HK-2 (cell line): ENCODE measurements around the gene EBF3.

Source experiments
- DNase-seq: peaks from one replicate; pipeline ENCODE4 v3.0.0-alpha.2; 2018; ENCODE audit not compliant: unreplicated experiment

The EBF3 gene

GRCh38 chr10:129796710-129797420 lies 167.2 kb downstream of the EBF3 start:
- DNase-seq, result no peak

- no peak for DNase-seq
Observed at GRCh38 chr10:129793996-129794395, 170.1 kb downstream of the EBF3 start.

- DNase-seq, result no peak
Observed at GRCh38 chr10:129793479-129793878, 170.6 kb downstream of the EBF3 start.

- no peak for DNase-seq
Observed at GRCh38 chr10:129792864-129793263, 171.2 kb downstream of the EBF3 start.

GRCh38 chr10:129792141-129792540 lies 171.9 kb downstream of the EBF3 start:
- no peak for DNase-seq

- DNase-seq, result no peak
Observed at GRCh38 chr10:129790715-129791446, 173.2 kb downstream of the EBF3 start.

- DNase-seq, result no peak
Observed at GRCh38 chr10:129788215-129788614, 175.9 kb downstream of the EBF3 start.

GRCh38 chr10:129787557-129787956 lies 176.5 kb downstream of the EBF3 start:
- no peak for DNase-seq

GRCh38 chr10:129786216-129786615 lies 177.9 kb downstream of the EBF3 start:
- no peak for DNase-seq

GRCh38 chr10:129785536-129785981 lies 178.5 kb downstream of the EBF3 start:
- no peak for DNase-seq
